A673 (cell line): ENCODE data around the gene SLC39A10. TPM values are rescaled to one million over a fixed set of nuclear protein-coding genes. Genes with fewer than 3 reads are reported as not detected.

ENCODE experiments used
- BruUV-seq: library from RNA; stranded (reverse); fragments of 400-500 nt; replicated peaks from 2 replicates; lab custom pipeline; 2021; lab: Mats Ljungman, UMichigan
- CTCF ChIA-PET: fragments of 300-600 bp; sonication (Branson Sonifier 250); formaldehyde crosslinking; loops from one replicate; lab custom pipeline; 2022; ENCODE audit warnings: antibody characterized with exemption; lab: Charles Lee
- POLR2A ChIA-PET: fragments of 300-600 bp; sonication (Branson Sonifier 250); formaldehyde crosslinking; loops from one replicate; lab custom pipeline; 2022; ENCODE audit warnings: antibody characterized with exemption; ENCODE audit not compliant: low non-redundant PET; lab: Charles Lee
- DNase-seq: peaks from one replicate; pipeline ENCODE4 v3.0.0-alpha.2; 2015; ENCODE audit warnings: low spot score
- H3K27ac ChIP-seq: fragments of 200-600 bp; sonication (generic); 2 replicates; pipeline ENCODE4 v1.5.1; 2016; ENCODE audit warnings: mixed run types, low read depth, mild to moderate bottlenecking, mixed read lengths, antibody characterized with exemption, low read length; ENCODE audit not compliant: poor library complexity, severe bottlenecking
- H3K27me3 ChIP-seq: fragments of 200-600 bp; sonication (generic); replicated peaks from 2 replicates; pipeline ENCODE4 v1.6.1; 2017; ENCODE audit warnings: mixed run types, low read depth, mild to moderate bottlenecking, mixed read lengths, antibody characterized with exemption, low read length; ENCODE audit not compliant: insufficient read depth, poor library complexity
- H3K36me3 ChIP-seq: fragments of 200-600 bp; sonication (generic); 2 replicates; pipeline ENCODE4 v1.6.1; 2016; ENCODE audit warnings: mixed run types, mild to moderate bottlenecking, mixed read lengths, antibody characterized with exemption, low read length; ENCODE audit not compliant: insufficient read depth, poor library complexity, severe bottlenecking
- H3K4me1 ChIP-seq: fragments of 200-600 bp; sonication (generic); 2 replicates; pipeline ENCODE4 v1.6.1; 2017; ENCODE audit warnings: mixed run types, mild to moderate bottlenecking, mixed read lengths, antibody characterized with exemption, low read length; ENCODE audit not compliant: insufficient read depth, poor library complexity, severe bottlenecking
- H3K4me3 ChIP-seq: fragments of 200-600 bp; sonication (generic); 2 replicates; pipeline ENCODE4 v1.5.1; 2016; ENCODE audit warnings: low read depth, mixed run types, mild to moderate bottlenecking, mixed read lengths, low read length; ENCODE audit not compliant: poor library complexity, severe bottlenecking
- H3K9me3 ChIP-seq: fragments of 200-600 bp; sonication (generic); 2 replicates; pipeline ENCODE4 v1.6.1; 2016; ENCODE audit warnings: mixed run types, low read depth, mild to moderate bottlenecking, mixed read lengths, antibody characterized with exemption, low read length; ENCODE audit not compliant: poor library complexity, severe bottlenecking
- EZH2 ChIP-seq: fragments of 200-600 bp; sonication (generic); IDR thresholded peaks from 2 replicates; pipeline ENCODE4 v1.6.1; 2017; ENCODE audit warnings: borderline replicate concordance, low read depth, mild to moderate bottlenecking, mixed read lengths, antibody characterized with exemption, low read length; ENCODE audit not compliant: poor library complexity, severe bottlenecking
- intact Hi-C: fragments of 100-400 bp; cut with micrococcal nuclease; formaldehyde crosslinking; loops from one replicate; pipeline ENCODE4 v1.10.0; 2022; ENCODE audit not compliant: unreplicated experiment
- total RNA-seq: library from RNA; stranded (reverse); gene quantifications from 2 replicates; pipeline ENCODE4 v1.2.3, GENCODE V29; 2021
- TF ChIP-seq, protein P1 (sequence below): fragments of 300-800, 200-600 bp; sonication (generic); conservative IDR thresholded peaks from 2 replicates; pipeline ENCODE4 v1.5.1; 2017; ENCODE audit warnings: low read depth, mild to moderate bottlenecking, antibody characterized with exemption, low read length, moderate library complexity, mixed read lengths

The SLC39A10 gene
- total RNA-seq, 1 experiment from 2014 or later: 42.3 TPM

DNA sequence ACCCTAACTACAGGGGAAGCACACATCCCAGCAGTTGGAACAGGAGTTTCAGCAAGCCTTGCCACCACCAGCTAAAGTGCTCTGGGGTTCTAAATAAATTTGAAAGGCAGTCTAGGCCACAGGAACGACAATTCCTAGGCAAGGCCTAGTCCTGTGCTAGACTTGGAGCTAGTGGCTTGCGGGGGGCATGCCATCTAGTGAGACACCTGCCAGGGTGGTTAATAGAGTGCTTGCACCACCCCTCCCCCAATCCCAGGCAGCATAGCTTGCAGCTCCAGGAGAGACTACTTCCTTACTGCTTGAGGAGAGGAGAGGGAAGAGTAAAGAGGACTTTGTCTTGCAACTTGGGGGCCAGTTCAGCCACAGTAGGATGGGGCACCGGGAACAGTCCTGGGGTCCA lies 101.8 kb downstream of the SLC39A10 start:
- Histone ChIP-seq H3K4me1 (no peaks in the 10 kb centered on the region), H3K9me3 (no peaks in the 10 kb centered on the region), H3K27me3 (no peaks in the 10 kb centered on the region), H3K4me3 (no peak overlapping the region), H3K36me3 (no peaks in the 10 kb centered on the region), H3K27ac (no peak overlapping the region)
- POLR2A ChIA-PET: no interaction called here
- DNase-seq: no peak
- intact Hi-C loops: no loop called here
- BruUV-seq: no TSS peak
- TF ChIP-seq, protein P1, sequence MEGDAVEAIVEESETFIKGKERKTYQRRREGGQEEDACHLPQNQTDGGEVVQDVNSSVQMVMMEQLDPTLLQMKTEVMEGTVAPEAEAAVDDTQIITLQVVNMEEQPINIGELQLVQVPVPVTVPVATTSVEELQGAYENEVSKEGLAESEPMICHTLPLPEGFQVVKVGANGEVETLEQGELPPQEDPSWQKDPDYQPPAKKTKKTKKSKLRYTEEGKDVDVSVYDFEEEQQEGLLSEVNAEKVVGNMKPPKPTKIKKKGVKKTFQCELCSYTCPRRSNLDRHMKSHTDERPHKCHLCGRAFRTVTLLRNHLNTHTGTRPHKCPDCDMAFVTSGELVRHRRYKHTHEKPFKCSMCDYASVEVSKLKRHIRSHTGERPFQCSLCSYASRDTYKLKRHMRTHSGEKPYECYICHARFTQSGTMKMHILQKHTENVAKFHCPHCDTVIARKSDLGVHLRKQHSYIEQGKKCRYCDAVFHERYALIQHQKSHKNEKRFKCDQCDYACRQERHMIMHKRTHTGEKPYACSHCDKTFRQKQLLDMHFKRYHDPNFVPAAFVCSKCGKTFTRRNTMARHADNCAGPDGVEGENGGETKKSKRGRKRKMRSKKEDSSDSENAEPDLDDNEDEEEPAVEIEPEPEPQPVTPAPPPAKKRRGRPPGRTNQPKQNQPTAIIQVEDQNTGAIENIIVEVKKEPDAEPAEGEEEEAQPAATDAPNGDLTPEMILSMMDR: no peak
- TF ChIP-seq EZH2: no peak
- CTCF ChIA-PET: no interaction called here

DNA sequence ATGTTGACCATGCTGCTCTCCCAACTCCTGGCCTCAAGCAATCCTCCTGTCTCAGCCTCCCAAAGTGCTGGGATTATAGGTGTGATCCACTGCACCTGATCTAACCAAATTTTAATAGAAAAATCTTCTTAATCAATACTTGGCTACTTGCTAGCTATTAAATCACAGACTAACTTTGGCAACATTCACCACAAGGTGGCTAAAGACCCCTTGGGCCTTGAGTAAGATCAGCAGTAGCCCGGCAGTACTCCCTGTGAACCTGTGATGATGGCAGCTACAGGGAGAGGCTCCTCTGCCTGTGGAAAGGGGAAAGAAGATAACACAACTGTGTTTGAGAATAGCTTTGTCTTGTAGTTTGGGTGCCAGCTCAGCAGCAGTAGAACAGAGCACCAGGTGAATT lies 102.9 kb downstream of the SLC39A10 start:
- Histone ChIP-seq H3K27ac (no peak overlapping the region), H3K9me3 (peaks cover 3% of the 10 kb centered on the region), H3K4me3 (no peak overlapping the region), H3K36me3 (no peaks in the 10 kb centered on the region), H3K4me1 (no peaks in the 10 kb centered on the region), H3K27me3 (no peaks in the 10 kb centered on the region)
- no TSS peak for BruUV-seq
- TF ChIP-seq, protein P1: no peak
- no peak for TF ChIP-seq EZH2
- no peak for DNase-seq
- intact Hi-C loops: no loop called here
- POLR2A ChIA-PET: no interaction called here
- CTCF ChIA-PET: no interaction called here

DNA sequence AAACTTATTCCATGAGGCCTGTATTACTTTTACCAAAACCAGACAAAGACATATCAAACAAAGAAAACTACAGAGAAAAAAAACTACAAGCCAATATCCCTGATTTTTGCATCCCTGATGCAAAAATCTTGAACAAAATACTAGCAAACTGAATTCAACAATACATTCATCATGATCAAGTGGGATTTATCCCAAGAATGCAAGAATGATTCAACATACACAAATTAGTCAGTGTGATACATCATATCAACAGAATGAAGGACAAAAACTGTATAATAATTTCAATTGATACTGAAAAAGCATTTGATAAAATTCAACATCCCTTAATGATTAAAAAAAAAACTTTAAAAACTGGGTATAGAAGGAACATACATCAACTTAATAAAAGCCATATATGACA lies 106.8 kb downstream of the SLC39A10 start:
- H3K9me3 ChIP-seq: peaks cover 4% of the 10 kb centered on the region
- intact Hi-C loops: no loop called here
- H3K4me1 ChIP-seq: no peaks in the 10 kb centered on the region
- H3K27ac ChIP-seq: no peak overlapping the region
- BruUV-seq: no TSS peak
- ChIA-PET POLR2A (interaction anchor here (0.5 kb wide), 1 partner anchor 71 kb away, joined by 14 read pairs; no protein-coding TSS in a partner anchor), CTCF (no interaction called here)
- DNase-seq: no peak
- TF ChIP-seq, protein P1: no peak
- no peak for TF ChIP-seq EZH2
- H3K27me3 ChIP-seq: no peaks in the 10 kb centered on the region
- H3K4me3 ChIP-seq: no peak overlapping the region
- H3K36me3 ChIP-seq: no peaks in the 10 kb centered on the region
